NOMO-1 (cell line): ENCODE measurements around the gene R3HDM4.
"Not testable (repeated sequence)": the region's sequence is repeated elsewhere in the genome, so short reads cannot be mapped to it uniquely, and the experiment has no call there.

Source experiments
- DNase-seq, 2 experiments: peaks; one replicate each; lab custom pipeline; 2025; ENCODE audit not compliant: unreplicated experiment in 2 of 2; lab: John Stamatoyannopoulos, UW

Gene R3HDM4

GRCh38 chr19:913080-913748 is at the start of gene R3HDM4:
R3HDM4 (minus strand) TSS chr19:913219; CDS start chr19:913157, 62 bp downstream.
- DNase-seq, result peak; percentile 56 to 80

- DNase-seq, result no peak
Observed at GRCh38 chr19:961866-962620, 49.0 kb upstream of the R3HDM4 start.

DNA sequence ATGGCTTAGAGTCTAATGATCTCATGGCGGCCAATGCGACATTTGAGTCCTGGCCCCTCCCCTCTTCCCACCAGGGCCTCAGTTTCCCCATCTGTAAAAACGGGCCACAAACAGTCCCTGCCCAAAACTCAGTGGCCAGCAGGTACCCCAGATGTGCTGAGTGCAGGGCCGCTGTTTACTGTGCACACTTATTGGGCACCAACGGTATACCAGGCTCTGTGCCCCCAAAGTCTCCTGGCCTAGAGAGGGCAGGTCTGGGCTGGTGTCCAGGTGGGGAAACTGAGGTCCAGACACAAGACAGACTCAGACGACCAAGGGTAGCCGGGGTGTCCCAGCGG is 47.6 kb upstream of the R3HDM4 start:
- no peak for DNase-seq

DNA sequence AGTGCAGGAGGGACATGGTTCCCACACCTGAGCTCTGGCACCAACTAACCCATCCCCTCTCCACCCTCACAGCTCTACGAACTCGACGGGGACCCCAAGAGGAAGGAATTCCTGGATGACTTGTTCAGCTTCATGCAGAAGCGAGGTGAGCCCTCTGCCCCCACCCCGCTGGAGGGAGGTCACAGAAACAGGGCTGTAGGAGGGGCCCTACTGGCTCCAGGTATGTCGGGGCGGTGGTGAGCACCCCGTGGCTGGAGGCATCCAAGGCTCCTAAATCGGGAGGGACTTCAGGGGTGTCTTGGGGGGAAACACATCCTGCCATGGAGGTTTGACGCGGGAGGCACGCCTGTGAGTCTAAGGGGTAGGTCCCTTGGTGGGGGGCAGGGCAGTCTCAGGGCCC is 47.0 kb upstream of the R3HDM4 start:
- no peak for DNase-seq

GRCh38 chr19:958967-959855 is 46.2 kb upstream of the R3HDM4 start:
- no peak for DNase-seq

- not testable (repeated sequence) for DNase-seq
Observed at GRCh38 chr19:957578-957977, 44.6 kb upstream of the R3HDM4 start.

DNA sequence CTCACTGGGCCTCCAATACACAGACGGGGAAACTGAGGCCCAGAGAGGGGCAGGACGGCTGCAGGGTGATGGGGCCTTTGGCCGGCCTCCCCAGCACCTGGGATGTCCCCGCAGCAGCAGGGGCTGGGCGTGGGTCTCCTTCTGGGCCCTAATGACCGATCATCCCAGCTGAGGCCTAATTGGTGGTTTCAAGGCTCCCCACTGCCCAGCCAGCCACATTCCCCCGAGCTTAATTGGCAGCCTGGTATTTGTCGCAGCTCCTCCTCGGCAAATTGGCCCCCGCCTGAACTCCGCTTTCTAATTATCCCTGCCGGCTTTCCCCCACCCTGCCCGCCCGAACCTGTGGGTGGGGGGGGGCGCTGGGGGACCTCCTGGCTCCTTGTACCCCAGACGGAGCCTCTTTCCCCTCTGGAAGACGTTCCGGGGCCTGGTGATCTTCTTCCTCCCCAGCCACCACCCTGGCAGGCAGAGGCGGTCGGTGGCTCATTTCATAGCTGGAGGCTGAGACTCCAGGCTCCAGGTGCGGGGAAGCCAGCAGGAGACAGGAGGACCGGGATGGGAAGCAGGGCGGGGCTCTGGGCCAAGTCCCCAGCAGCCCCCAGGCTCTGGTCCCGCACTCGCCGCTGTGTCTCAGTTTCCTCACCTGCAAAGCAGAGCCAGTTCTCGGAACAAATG is 43.9 kb upstream of the R3HDM4 start:
- no peak for DNase-seq

DNA sequence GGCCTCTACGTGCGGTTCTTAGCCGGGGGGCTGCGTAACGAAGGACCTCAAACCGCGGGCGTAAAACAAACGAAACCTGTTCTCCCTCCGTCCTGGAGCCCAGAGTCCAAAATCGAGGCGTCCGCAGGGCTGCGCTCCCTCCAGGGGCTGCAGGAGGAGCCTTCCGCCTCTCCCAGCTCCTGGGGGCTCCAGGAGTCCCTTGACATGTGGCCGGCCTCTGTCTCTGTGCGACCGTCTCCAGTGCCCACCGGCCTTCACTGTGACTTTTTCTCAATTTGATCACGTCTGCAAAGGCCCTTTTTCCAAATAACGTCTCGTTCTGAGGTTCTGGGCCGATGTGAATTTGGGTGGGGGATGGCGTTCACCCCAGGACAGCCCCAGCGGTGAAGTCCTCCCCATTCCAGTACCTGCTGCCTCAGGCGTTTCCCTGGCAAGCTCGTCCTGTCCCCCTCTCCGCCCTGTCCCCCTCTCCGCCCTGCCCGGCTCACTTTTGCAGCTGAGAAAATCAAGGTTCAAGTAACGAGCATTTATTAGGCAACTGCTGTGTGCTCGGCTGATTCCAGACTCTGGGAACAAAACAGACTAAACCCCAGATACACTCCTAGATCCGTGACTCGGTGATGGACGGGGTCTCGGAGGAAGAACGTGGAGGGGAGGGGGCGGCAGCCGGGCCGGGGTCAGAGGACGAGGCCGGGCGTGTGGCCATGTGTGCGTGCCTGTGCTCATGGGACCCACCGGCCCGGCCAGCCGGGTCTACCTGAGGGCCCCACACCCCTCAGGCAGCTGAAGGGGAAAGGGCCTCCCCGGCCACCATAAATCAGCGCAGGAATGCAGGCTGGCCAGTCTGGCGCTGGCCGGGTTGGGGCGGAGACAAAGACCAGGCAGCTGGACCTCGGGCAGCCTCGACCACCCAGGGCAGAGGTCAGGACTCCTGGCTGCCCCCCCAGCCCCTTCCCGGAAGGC is 43.1 kb upstream of the R3HDM4 start:
- no peak for DNase-seq

DNA sequence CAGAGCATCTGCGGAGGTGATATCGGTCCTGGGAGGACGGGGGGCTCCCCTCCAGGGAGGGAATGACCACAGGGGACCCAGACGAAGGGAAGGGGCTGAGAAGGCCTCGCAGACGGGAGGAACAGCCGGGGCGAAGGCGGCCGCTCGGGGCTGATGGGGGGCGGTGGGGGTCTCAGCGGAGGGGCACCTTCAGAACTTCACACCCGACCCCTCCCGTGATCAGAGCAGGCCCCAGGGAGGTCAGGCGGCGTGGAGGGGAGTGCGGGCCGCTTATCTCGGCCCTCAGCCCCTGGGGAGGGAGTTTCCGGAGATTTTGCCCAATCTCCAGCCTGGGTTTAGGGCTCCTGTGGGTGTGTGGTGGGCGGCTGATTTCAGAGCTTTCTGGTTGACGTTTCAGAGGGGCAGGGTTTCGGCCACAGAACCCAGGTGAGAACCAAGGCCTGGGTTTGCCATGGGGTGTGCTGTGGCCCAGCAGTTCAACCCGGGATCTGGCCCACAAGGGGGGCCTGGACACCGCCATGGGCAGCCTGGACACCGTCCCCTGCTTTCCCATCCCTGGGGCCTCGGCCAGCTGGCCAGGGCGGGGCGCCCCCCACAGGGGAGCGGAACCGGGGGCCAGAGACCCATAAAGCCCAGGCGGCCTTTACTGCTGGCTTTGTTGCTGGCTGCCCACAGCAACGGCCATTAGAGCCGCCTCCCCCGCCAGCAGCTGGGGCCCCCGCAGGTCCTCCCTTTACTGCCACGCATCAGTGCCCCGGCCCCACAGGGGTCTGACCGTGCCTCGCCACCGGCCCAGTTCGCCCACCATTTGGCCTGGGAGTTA is 41.9 kb upstream of the R3HDM4 start:
- DNase-seq, result no peak

- no peak for DNase-seq
Observed at GRCh38 chr19:954272-954671, 41.3 kb upstream of the R3HDM4 start.

GRCh38 chr19:953445-954271 is 40.6 kb upstream of the R3HDM4 start:
- no peak for DNase-seq

GRCh38 chr19:952680-953444 is 39.8 kb upstream of the R3HDM4 start:
- no peak for DNase-seq

- no peak for DNase-seq
Observed at GRCh38 chr19:952049-952679, 39.1 kb upstream of the R3HDM4 start.

- DNase-seq, result no peak
Observed at GRCh38 chr19:950352-951066, 37.5 kb upstream of the R3HDM4 start.

- DNase-seq, result no peak
Observed at GRCh38 chr19:948842-949496, 36.0 kb upstream of the R3HDM4 start.
